Astrocyte of the spinal cord (primary cell): Measurements from ENCODE around the gene MEGF6.

Experiments
- DNase-seq: peaks from one replicate; pipeline ENCODE4 v3.0.0; 2011; ENCODE audit warnings: low read depth, low spot score
- H3K4me3 ChIP-seq: 2 replicates; pipeline ENCODE4 v1.5.1; 2011; ENCODE audit warnings: low read depth, mild to moderate bottlenecking, low read length, moderate library complexity
- CTCF ChIP-seq: IDR thresholded peaks from 2 replicates; pipeline ENCODE4 v1.5.1; 2012; ENCODE audit warnings: low read depth, mild to moderate bottlenecking, low read length, inconsistent platforms
- in situ Hi-C: cut with HindIII; loops from 2 replicates; pipeline ENCODE4 v1.10.0; 2017; ENCODE audit warnings: low sequenced_read_pairs

Gene MEGF6

GRCh38 chr1:3642919-3643675, 31.8 kb upstream of the MEGF6 start:
- no peak for TF ChIP-seq CTCF
- DNase-seq = no peak
- H3K4me3 ChIP-seq = no peak overlapping the region
- in situ Hi-C loops = loop anchor here (25.0 kb wide), 1 partner anchor 106 kb away; no protein-coding TSS in a partner anchor

- in situ Hi-C loops = loop anchor here (25.0 kb wide), 1 partner anchor 105 kb away; no protein-coding TSS in a partner anchor
- no peak overlapping the region for H3K4me3 ChIP-seq
- TF ChIP-seq CTCF = no peak
- DNase-seq = no peak
Measured at GRCh38 chr1:3641816-3642215, 30.5 kb upstream of the MEGF6 start.

- no peak for TF ChIP-seq CTCF
- DNase-seq = no peak
- no peak overlapping the region for H3K4me3 ChIP-seq
- in situ Hi-C loops = loop anchor here (25.0 kb wide), 1 partner anchor 104 kb away; no protein-coding TSS in a partner anchor
Measured at GRCh38 chr1:3641046-3641760, 29.9 kb upstream of the MEGF6 start.

DNA sequence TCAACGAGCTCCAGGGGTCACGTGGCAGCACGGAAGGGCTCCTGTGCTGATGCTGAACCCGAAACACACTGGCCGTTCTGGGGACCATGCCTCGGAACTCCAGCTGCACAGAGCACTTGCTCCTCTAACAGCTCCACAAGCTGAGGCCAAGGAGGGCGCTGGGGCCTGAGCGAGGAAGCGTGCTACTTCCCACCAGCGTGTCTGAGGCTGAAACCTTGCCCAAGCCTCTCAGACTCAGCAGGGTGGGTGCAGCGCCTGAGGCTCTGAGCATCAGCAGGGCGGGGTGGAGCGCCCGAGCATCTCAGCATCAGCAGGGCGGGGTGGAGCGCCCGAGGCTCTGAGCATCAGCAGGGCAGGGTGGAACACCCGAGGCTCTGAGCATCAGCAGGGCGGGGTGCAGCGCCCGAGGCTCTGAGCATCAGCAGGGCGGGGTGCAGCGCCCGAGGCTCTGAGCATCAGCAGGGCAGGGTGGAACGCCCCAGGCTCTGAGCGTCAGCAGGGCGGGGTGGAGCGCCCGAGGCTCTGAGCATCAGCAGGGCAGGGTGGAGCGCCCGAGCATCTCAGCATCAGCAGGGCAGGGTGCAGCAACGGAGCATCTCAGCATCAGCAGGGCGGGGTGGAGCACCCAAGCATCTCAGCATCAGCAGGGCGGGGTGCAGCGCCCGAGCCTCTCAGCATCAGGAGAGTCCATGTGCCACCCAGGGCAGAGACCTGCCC, 29.0 kb upstream of the MEGF6 start:
- in situ Hi-C loops = loop anchor here (25.0 kb wide), 1 partner anchor 103 kb away; no protein-coding TSS in a partner anchor
- no peak for DNase-seq
- no peak overlapping the region for H3K4me3 ChIP-seq
- TF ChIP-seq CTCF = no peak

- no peak for TF ChIP-seq CTCF
- no peak for DNase-seq
- in situ Hi-C loops = loop anchor here (25.0 kb wide), 1 partner anchor 102 kb away; no protein-coding TSS in a partner anchor
- no peak overlapping the region for H3K4me3 ChIP-seq
Measured at GRCh38 chr1:3639397-3639911, 28.1 kb upstream of the MEGF6 start.

- in situ Hi-C loops = loop anchor here (25.0 kb wide), 1 partner anchor 101 kb away; no protein-coding TSS in a partner anchor
Measured at GRCh38 chr1:3638676-3639075, 27.4 kb upstream of the MEGF6 start.

More at GRCh38 chr1:3638676-3639075, 27.4 kb upstream of the MEGF6 start:
- no peak overlapping the region for H3K4me3 ChIP-seq
- DNase-seq = no peak
- TF ChIP-seq CTCF = no peak
